A549 (cell line): ENCODE data around the gene VWF.

Experiments
- CBX2 ChIP-seq: fragments of 200-600 bp; sonication (generic); IDR thresholded peaks from 2 replicates; pipeline ENCODE4 v1.6.1; 2016; ENCODE audit warnings: low read depth, mild to moderate bottlenecking, borderline replicate concordance
- CTCF ChIP-seq: fragments of >200 bp; sonication (Bioruptor Twin); formaldehyde crosslinking; IDR thresholded peaks from 3 replicates; pipeline ENCODE4 v1.5.1; 2016
- FOSL2 ChIP-seq, 2 experiments: fragments of 450-650 bp in 1 of 2; fragments of >200 bp in 1 of 2; sonication (Bioruptor Twin) in 1 of 2; formaldehyde crosslinking; IDR thresholded peaks; 2 replicates each; pipeline versions ENCODE4 v1.5.0 to v1.6.1; 2016 to 2020; ENCODE audit warnings: mild to moderate bottlenecking in 1 of 2, moderate library complexity in 1 of 2
- FOXS1 ChIP-seq: fragments of 250-450 bp; sonication (Bioruptor Pico); IDR thresholded peaks from 2 replicates; pipeline ENCODE4 v1.5.0; 2020; ENCODE audit warnings: mild to moderate bottlenecking, moderate library complexity
- MAZ ChIP-seq: fragments of 150-350 bp; IDR thresholded peaks from 2 replicates; pipeline ENCODE4 v1.6.1; 2014; ENCODE audit warnings: antibody characterized with exemption, low read depth, low read length, borderline replicate concordance
- PBX3 ChIP-seq: IDR thresholded peaks from 2 replicates; pipeline ENCODE4 v1.6.1; 2012
- POLR2AphosphoS2 ChIP-seq: conservative IDR thresholded peaks from 2 replicates; pipeline ENCODE4 v1.6.1; 2012; ENCODE audit warnings: low read length, improper control_type of control experiment, inconsistent platforms
- RCOR1 ChIP-seq: fragments of 150-350 bp; IDR thresholded peaks from 2 replicates; pipeline ENCODE4 v1.6.1; 2014; ENCODE audit warnings: antibody characterized with exemption, low read length, low read depth
- ZNF302 ChIP-seq: fragments of 250-450 bp; sonication (Bioruptor Pico); IDR thresholded peaks from 2 replicates; pipeline ENCODE4 v1.9.0; 2021; ENCODE audit warnings: inconsistent platforms, mild to moderate bottlenecking, moderate library complexity
- TF ChIP-seq, protein P1 (sequence below): fragments of 200-600 bp; sonication (generic); IDR thresholded peaks from 2 replicates; pipeline ENCODE4 v1.6.1; 2016; ENCODE audit warnings: antibody characterized with exemption, mild to moderate bottlenecking, moderate library complexity

DNA sequence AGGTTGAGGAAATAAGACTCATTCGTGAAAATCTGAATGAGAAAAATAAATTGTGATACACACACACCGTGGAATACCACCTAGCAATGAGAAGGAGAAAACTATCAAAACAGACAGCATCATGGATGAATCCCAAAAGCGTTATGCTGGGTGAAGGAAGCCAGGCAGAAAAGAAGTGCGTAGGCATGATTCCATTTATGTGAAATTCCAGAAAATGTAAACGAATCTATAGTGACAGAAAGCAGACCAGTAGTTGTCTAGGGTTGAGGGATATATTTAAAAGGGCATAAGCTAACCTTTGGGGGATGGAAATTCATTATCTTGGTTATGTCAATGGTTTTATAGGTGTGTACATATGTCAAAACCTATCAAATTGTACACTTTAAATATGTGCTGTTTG lies 136.9 kb downstream of the VWF start:
- TF ChIP-seq CBX2 (no peak), CTCF (no peak), POLR2AphosphoS2 (no peak), MAZ (no peak), RCOR1 (no peak), FOXS1 (CRISPR knock-in tag) (no peak), FOSL2 (IDR thresholded peaks at IDR 0.05) (no peak), FOSL2 (CRISPR knock-in tag; IDR thresholded peaks at IDR 0.05) (no peak), ZNF302 (no peak), PBX3 (no peak)
- TF ChIP-seq, protein P1, sequence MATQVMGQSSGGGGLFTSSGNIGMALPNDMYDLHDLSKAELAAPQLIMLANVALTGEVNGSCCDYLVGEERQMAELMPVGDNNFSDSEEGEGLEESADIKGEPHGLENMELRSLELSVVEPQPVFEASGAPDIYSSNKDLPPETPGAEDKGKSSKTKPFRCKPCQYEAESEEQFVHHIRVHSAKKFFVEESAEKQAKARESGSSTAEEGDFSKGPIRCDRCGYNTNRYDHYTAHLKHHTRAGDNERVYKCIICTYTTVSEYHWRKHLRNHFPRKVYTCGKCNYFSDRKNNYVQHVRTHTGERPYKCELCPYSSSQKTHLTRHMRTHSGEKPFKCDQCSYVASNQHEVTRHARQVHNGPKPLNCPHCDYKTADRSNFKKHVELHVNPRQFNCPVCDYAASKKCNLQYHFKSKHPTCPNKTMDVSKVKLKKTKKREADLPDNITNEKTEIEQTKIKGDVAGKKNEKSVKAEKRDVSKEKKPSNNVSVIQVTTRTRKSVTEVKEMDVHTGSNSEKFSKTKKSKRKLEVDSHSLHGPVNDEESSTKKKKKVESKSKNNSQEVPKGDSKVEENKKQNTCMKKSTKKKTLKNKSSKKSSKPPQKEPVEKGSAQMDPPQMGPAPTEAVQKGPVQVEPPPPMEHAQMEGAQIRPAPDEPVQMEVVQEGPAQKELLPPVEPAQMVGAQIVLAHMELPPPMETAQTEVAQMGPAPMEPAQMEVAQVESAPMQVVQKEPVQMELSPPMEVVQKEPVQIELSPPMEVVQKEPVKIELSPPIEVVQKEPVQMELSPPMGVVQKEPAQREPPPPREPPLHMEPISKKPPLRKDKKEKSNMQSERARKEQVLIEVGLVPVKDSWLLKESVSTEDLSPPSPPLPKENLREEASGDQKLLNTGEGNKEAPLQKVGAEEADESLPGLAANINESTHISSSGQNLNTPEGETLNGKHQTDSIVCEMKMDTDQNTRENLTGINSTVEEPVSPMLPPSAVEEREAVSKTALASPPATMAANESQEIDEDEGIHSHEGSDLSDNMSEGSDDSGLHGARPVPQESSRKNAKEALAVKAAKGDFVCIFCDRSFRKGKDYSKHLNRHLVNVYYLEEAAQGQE: no peak
